HG03432 (cell line): ENCODE data around the gene GRIK5.
"Not testable (repeated sequence)": the region's sequence is repeated elsewhere in the genome, so short reads cannot be mapped to it uniquely, and the experiment has no call there.

Source experiments
- ATAC-seq: cut with Tn5 transposase; IDR thresholded peaks from one replicate; pipeline ENCODE4 v1.9.1; 2021; ENCODE audit warnings: mild to moderate bottlenecking, moderate library complexity; ENCODE audit not compliant: unreplicated experiment

Gene GRIK5

GRCh38 chr19:41994521-41994971 lies 75.5 kb downstream of the GRIK5 start:
- no peak for ATAC-seq

- ATAC-seq = no peak
Observed at GRCh38 chr19:41993612-41994483, 76.2 kb downstream of the GRIK5 start, which contains the start of gene ATP1A3. ATP1A3 (minus strand) TSS chr19:41994230; CDS start chr19:41994076, 154 bp downstream.

DNA sequence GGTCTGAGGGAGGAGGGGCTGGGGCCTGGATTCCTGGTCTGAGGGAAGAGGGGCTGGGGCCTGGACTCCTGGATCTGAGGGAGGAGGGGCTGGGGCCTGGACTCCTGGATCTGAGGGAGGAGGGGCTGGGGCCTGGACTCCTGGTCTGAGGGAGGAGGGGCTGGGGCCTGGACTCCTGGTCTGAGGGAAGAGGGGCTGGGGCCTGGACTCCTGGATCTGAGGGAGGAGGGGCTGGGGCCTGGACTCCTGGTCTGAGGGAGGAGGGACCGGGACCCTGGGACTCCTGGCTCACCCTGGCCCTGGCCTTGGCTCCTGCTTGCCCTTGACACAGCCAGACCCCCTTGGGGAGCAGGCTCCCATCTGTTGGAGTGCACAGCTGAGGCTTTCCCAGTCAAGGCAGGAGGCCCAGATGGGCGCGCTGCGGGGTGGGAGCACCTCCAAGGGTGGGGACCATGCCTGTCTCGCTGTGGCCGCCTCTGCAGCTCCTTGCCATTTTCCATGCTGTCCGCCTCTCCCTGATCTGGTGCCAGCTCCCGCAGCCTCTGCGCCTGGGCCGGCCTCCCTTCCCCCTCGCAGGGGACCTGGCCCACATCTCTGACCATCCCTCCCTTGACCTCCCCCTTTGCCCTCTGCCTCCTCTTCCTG lies 78.0 kb downstream of the GRIK5 start:
- ATAC-seq = not testable (repeated sequence)

DNA sequence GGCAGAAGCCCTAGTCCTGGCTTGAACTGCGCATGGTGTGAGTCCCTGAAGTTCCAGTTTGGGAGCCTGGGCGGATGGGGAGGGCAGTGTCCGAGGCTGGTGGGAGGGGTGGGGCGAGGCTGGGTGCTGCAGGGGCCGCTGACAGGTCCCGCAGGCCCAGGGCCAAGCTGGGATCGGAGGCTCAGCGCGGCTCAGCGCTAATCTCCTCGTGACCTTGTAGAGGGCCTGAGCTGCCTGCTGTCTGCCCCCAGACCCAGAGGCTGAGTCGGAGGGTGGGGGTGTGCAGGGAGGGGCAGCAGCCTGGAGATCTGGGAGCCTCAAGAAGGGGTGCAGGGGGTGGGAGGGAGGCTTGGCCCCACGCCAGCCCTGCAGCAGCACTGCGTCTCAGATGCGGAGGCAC lies 79.0 kb downstream of the GRIK5 start:
- no peak for ATAC-seq

GRCh38 chr19:41990615-41991014 lies 79.4 kb downstream of the GRIK5 start:
- no peak for ATAC-seq

DNA sequence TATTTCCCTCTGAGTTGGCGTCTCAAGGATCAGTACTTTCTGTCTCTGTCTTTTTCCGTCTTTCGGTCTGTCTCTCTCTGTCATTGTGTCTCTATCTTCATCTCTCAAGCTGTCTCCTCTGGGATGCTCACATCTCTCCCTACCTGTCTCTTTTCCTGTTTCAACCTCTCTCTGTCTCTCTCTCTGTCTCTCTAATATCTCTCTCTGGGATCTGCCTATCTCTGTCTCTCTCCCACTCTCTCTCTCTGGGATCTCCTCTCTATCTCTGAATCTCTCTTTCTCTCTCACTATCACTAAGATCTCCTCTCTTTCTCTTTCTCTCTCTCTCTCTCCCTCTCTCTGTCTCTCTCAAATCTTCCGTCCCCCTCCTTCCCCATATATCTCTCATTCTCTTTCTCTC lies 80.0 kb downstream of the GRIK5 start:
- ATAC-seq = no peak

- no peak for ATAC-seq
Observed at GRCh38 chr19:41988947-41989346, 81.1 kb downstream of the GRIK5 start.

DNA sequence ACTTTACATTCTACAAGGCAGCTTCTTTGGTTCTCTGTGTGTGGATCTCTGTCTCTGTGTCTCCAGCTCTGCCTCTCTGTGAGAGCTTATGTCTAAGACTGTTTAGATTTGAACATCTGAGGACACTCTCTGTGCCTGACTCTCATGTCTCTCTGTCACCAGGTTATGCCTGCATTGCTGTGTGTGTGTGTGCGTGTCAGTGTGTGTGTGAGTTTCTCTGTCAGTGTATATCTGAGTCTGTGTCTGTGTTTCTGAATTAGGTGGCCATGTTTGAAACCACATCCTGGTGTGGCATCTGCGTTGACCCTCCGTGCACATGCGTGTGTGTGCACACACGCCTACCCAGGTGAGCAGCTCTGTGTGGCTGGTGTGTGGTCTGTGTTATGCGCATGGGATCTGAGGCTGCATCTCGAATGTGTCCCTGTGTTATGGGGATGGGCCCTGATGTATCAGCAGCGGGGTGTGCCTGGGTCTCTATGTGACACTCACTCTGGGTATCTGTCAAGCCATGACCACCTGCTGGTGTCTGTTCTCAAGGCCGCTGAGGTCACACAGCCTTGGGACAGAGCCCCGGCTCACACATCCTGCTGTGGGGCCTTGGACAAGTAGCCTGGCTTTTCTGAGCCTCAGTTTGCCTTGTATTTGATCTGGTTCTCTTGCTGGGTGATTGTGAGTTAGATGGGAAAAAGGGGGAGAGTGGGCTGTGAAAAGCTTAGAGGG lies 82.7 kb downstream of the GRIK5 start:
- no peak for ATAC-seq

DNA sequence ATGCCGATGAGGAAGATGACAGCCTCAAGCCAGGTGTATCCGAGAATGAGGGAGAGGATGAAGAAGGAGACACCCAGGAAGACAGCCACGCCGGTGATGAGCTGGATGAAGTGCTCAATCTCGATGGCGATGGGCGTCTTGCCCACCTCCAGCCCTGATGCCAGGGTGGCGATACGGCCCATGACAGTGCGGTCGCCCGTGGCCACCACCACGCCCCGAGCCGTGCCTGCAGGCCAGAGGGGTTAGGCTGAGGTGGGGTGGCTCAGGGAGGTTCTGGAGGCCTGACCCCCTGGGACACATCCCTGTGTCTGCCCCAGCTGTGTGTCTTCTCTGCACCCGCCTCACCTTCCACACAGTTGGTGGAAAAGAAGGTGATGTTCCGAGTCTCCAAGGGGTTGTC lies 85.0 kb downstream of the GRIK5 start:
- no peak for ATAC-seq

GRCh38 chr19:41981724-41982123 lies 88.3 kb downstream of the GRIK5 start:
- ATAC-seq = no peak

- no peak for ATAC-seq
Observed at GRCh38 chr19:41978470-41978869, 91.5 kb downstream of the GRIK5 start.

GRCh38 chr19:41977916-41978315 lies 92.1 kb downstream of the GRIK5 start:
- no peak for ATAC-seq

- no peak for ATAC-seq
Observed at GRCh38 chr19:41974652-41975051, 95.4 kb downstream of the GRIK5 start.

- no peak for ATAC-seq
Observed at GRCh38 chr19:41971363-41971762, 98.6 kb downstream of the GRIK5 start.

DNA sequence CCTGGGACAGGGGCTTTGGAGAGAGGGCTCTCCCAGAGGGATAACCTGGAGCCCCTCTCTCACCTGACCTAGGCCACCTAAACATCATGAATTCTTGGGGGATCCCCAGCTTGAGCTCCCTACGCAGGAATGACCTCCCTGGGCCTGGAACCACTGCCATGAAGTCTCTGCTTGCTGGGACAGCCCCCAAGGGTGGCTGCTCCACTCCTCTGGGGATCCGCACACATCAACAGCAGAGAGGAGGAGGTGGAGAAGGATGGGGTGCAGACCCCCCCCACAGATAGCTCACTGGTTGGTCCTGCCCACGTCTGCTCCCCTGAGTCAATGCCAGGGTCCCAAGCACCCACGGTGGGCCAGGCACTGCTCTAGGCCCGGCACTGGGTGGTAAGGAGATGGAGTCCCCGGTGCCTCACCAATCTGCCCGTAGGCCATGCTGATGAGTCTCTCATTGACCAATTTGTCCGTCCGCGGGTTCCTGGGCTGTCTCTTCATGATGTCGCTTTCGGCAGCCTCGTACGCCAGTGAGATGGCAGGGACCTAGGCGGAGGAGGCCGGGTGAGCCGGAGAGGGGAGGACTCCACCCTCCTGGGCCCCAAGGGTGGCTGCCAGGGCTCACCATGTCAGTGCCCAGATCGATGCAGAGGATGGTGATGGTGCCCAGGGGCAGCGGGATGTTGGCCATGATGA lies 100.1 kb downstream of the GRIK5 start:
- ATAC-seq = no peak

DNA sequence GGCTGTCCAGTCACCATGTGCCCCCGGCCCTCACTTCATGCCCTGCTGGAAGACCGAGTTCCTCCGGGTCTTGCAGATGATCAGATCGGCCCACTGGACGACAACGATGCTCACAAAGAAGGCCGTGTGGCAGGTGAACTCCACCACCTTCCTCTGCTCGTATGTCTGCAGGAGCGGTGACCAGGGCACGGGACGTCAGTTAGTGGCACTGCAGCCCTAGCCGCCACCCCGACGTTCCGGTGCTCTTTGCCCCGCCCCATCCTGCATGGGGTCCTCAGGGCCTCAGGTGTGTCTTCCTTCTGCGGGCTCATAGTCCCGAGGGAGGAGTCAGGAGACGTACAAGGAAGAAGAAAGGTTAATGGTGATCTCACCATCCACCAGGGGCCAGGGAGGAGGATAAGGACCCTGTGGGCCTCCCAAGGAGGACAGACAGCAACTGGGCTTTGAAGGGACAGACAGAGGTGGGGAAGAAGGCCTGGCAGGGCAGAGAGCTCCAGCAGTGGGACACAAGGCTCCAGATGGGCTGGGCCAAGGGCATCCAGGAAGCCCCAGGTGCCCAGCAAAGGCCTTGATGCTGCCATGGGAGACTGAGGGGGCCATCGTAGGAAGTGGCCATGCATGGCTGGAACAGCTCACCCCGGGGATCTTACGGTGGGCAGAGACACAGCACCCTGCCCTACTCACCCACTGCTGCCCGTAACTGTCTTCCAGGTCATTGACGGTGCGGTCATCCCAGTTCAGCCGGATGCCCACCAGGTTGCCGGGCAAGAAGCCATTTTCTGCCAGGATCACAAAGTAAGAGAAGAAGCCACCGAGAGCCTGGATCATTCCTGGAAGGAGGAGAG lies 101.0 kb downstream of the GRIK5 start:
- no peak for ATAC-seq

- ATAC-seq = no peak
Observed at GRCh38 chr19:41967054-41967783, 102.8 kb downstream of the GRIK5 start.

DNA sequence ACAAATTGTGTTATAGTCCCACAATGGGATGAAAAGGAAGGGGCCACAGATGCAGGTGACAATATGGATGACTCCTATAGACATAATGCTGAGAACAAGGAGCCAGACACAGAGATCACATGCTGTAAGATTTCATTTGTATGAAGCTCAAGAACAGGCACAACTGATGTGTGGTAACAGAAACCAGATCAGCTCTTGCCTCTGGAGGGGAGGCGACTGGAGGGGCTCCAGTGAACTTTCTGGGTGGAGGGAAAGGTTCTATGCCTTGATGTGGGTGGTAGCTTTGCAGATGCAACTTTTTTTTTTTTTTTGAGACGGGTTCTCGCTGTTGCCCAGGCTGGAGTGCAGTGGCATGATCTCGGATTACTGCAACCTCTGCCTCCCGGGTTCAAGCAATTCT lies 104.9 kb downstream of the GRIK5 start:
- no peak for ATAC-seq

DNA sequence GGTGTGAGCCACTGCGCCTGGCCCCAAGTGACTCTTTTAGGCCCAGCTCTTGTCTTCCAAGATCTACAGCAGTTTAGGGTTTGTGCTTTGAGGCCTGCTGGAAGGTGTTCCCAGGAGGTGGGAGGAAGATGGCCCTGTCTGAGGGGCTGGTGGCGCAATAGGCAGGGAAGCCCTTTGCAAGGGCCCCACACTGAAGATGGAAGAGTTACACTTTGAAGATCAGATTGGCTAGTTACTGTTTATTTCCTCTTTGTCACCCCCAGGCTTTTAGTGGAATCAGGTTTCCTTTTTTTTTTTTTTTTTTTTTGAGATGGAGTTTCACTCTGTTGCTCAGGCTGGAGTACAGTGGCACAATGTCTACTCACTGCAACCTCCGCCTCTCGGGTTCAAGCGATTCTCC lies 109.0 kb downstream of the GRIK5 start:
- ATAC-seq = no peak
